ENCODE measurements around the gene TBC1D7.
A peak's percentile ranks its signal among the peaks of the same experiment; 100 is the strongest.

TBC1D7 gene

GRCh38 chr6:13289789-13290318 lies 38.5 kb downstream of the TBC1D7 start:
- DNase-seq = no peak

DNA sequence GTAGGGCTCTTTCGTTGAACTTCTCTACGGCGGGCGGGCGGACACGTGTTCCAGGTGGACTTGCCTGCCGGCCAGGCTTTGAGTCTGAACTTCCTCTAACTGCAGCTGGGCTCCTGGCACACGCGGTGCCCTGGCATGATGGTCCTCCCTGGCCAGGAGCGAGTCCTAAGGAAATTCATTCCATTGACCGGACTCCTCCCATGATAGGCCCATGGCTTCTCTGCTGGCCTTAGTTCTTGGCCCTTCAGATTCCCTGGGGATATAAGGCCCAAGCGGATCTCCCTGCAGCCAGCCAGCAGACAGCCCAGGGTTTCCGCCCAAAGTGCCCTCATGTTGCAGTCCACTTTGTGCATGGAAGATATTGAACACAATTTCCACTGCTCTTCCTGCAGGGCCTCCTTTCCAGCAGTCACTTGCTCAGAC lies 39.4 kb downstream of the TBC1D7 start:
- DNase-seq = no peak

DNA sequence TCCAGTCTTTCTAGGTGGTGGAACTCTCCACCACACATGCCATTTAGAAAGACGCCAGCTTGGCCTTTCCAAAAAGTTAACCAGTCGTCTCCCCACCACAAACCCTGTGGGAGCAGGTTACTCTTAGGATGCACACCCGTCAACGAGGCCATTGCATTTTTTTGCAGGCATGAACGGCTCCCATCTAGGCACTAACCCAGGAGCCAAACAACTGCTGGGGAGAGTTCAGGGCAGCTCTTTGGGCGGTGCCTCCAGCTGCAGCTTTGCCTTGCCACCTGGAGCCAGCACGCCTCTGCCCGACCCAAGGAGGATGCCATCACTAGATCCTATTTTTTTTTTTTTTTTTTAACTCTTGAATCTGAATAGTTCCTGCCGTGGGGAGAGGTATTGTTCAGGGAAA lies 39.9 kb downstream of the TBC1D7 start:
- DNase-seq = no peak

- no peak for DNase-seq
These were observed 41.2 kb downstream of the TBC1D7 start for GRCh38 chr6:13287104-13287503.

- no peak for DNase-seq
These were observed 42.2 kb downstream of the TBC1D7 start for GRCh38 chr6:13286181-13286580.

GRCh38 chr6:13285705-13286104 lies 42.6 kb downstream of the TBC1D7 start:
- no peak for DNase-seq

GRCh38 chr6:13284646-13285045 lies 43.7 kb downstream of the TBC1D7 start:
- DNase-seq = no peak

DNA sequence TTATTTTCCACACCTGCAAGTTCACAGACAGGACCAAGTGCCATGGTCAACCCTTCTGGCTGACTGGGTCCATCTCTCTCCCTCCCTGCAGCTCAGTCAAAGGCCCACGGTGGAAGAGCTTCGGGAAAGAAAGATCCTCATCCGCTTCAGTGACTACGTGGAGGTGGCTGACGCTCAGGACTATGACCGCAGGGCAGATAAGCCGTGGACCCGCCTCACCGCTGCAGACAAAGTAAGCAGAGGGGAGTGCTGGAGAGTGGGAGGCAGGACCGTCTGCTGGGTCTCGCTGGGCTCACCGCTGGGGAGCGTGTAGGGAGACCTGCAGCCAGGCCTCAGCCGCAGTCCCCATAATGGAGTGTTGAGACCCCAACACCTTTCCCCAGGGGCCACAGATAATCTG lies 45.0 kb downstream of the TBC1D7 start:
- DNase-seq = no peak

- no peak for DNase-seq
These were observed 45.8 kb downstream of the TBC1D7 start for GRCh38 chr6:13282393-13283069.

GRCh38 chr6:13281686-13282085 lies 46.7 kb downstream of the TBC1D7 start:
- DNase-seq = no peak

DNA sequence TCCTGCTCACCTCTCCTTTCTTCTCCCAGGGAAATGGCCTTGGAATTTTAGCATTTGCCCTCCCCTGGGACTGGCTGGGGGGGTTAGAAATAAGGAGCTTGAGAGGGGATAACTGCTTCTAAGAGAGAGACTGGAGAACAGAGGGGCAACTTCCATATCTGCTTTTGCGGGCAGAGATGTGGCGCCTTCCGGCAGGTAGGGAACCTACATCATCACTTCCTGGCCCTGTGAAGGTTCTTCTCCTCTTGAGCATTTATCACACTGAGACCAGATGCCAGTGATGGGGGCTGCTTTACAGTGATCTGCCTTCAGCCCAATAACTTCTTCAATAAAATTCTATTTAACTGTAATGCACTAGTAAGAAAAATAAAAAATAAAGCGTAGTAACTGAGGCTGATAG lies 48.1 kb downstream of the TBC1D7 start:
- DNase-seq = no peak

- DNase-seq = no peak
These were observed 49.3 kb downstream of the TBC1D7 start for GRCh38 chr6:13278991-13279390.

DNA sequence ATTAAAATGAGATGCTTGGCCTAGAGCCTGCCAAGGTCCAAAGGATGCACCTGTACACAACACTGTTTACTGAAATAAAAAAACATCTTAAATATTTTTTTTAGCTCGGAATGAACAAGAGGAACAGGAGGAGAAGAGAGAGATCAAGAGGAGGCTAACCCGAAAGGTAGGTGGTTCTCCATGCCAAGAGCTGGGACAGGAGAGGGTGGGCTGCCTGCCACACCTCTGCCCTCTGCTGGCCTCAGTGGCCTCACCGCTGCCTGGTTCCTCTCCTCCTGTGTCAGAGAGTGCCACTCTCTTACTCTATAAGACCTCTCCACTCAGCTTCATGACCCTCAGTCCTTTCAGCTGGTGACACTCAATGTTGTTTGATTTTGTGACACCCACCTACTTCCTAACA lies 50.2 kb downstream of the TBC1D7 start:
- DNase-seq = peak in 1 of 2 donors; percentile 36

- no peak for DNase-seq
These were observed 51.1 kb downstream of the TBC1D7 start for GRCh38 chr6:13277231-13277630.

GRCh38 chr6:13275435-13275989 lies 52.8 kb downstream of the TBC1D7 start:
- DNase-seq = no peak

GRCh38 chr6:13274707-13275434 lies 53.5 kb downstream of the TBC1D7 start:
- DNase-seq = no peak

GRCh38 chr6:13273931-13274706 lies 54.2 kb downstream of the TBC1D7 start:
- peak; percentile 62 to 86 for DNase-seq

DNA sequence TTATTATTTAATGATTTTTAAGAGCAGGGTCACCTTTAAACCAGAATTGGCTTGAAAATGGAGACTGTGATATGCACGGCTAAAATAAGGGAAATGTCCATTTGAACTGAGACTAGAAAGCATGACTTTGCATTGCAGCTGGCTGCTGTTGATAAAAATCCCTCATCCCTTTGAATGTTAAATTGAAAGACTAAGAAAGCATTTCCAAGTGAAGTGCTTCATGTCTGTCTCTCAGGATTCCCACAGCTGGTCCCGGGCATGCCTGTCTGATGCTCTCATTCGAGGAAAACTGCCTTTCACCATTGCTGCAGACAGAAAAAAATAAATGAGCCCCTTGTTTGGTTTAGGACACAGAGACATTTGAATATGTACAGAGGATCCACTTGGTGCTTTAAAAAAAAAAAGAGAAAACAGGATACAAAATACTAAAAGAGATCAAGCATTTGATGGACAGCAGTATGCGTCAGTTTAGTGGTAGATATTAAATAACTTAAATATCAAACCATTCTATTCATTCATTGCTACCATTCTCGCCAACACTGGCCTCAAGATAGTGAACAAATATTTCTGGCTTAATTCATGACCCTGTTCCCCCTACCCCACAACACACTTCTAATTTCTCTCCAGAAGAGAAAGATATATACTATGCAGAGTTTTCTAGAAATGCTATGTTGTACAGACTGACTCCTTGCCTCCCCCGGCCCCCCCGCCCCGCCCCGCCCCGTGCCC lies 55.0 kb downstream of the TBC1D7 start:
- DNase-seq = no peak

DNA sequence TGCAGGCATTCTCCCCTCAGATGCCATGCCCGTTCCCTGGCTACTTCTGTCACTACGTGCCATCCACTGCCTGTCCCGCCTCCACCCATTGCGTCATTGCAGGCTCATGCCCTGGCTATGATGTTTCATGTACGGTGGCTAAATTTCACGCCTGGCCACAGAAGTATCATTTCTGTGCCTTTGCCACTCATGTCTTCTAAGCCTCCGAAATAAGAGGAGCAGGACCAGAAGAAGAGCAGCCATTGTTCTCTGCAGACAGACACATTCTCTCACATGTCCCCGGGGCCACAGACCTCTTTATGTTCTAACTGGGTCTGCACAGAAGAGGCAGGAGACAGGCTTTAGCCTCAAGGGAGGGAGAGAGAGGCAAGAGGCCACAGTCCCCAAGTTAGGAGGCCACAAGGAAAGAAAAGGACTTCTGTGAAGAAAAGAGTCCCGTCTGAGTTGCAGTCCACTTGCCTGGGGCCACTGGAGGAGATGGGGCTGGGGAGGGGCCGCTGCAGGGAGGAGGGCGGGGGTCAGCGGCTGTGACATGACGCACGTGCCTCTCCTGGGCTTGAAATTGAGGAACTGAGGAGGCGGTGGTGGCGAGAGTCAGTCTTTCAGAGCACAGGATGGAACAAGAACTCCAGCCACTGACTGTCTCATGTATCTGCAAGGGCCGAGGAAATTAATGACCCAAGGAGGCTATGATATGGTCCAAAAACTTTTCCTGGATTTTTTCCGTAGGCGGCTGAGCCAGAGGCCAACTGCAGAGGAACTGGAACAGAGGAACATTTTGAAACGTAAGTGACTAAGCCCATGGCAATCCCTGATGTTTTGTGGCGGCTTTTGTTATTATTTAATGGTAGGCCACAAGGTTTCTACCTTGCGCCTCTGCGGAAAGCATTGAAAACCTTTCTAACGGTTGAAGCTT lies 55.9 kb downstream of the TBC1D7 start:
- DNase-seq = peak; percentile 28 to 87

DNA sequence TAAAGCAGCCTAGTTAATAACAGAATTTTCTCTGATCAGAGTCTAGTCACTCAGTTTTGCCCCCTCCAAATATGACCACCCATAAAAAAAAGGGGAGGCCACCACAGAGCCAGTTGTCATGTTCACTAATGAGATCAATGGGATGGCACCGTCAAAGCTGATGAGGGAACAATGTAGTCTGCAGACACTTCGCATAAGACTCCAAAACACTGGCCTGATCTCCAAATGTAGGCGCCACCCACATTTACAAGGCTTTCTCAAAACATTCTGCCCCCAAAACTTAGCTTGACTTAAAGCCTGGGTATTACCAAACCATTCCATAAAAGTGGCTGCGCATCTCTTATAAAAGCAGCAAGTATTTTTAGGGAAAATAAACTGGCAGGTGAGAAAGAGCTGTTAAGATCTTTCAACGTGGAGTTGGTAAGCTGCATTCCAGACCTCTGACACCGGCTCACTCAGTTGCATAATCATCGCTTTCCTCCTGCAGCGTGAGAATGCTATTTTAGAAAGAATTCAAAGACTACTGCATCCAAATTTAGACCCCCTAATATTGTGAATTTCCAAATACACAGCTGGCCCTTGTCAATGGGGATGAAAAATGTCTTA lies 59.3 kb downstream of the TBC1D7 start:
- DNase-seq = no peak

GRCh38 chr6:13267142-13267651 lies 61.1 kb downstream of the TBC1D7 start:
- no peak for DNase-seq
